HAP-1 (cell line): Measurements from ENCODE around the gene ARHGEF12.

Experiments used
- DNase-seq, 2 experiments: peaks; one replicate each; pipeline ENCODE4 v3.0.0-alpha.2; 2016 to 2020; ENCODE audit warnings: low spot score in 2 of 2
- H3K27me3 ChIP-seq: fragments of 250-450 bp; sonication (Bioruptor Pico); 2 replicates; pipeline ENCODE4 v1.5.1; 2020; ENCODE audit warnings: low read depth, mild to moderate bottlenecking, moderate library complexity
- H3K36me3 ChIP-seq: fragments of 250-450 bp; sonication (Bioruptor Pico); replicated peaks from 2 replicates; pipeline ENCODE4 v1.5.1; 2020; ENCODE audit warnings: mild to moderate bottlenecking
- H3K4me1 ChIP-seq: fragments of 250-450 bp; sonication (Bioruptor Pico); 2 replicates; pipeline ENCODE4 v1.5.1; 2020; ENCODE audit warnings: mild to moderate bottlenecking
- H3K4me3 ChIP-seq: fragments of 250-450 bp; sonication (Bioruptor Pico); 2 replicates; pipeline ENCODE4 v1.5.1; 2020; ENCODE audit warnings: mild to moderate bottlenecking, moderate library complexity
- H3K9me3 ChIP-seq: fragments of 250-450 bp; sonication (Bioruptor Pico); 2 replicates; pipeline ENCODE4 v1.5.1; 2020; ENCODE audit warnings: mild to moderate bottlenecking, moderate library complexity
- in situ Hi-C: fragments of 300-500 bp; cut with MboI; formaldehyde crosslinking; loops from 3 replicates; pipeline ENCODE4 v1.14.3; 2020; ENCODE audit warnings: low sequenced_read_pairs, inconsistent platforms, mixed read lengths

ARHGEF12 gene

GRCh38 chr11:120330045-120330444 is 6.2 kb upstream of the ARHGEF12 start:
- Histone ChIP-seq H3K4me1 (peaks cover 13% of the 10 kb centered on the region), H3K36me3 (peaks cover 15% of the 10 kb centered on the region), H3K4me3 (no peak overlapping the region), H3K27me3 (no peaks in the 10 kb centered on the region), H3K9me3 (no peaks in the 10 kb centered on the region)
- in situ Hi-C loops: no loop called here
- DNase-seq: no peak

- no peaks in the 10 kb centered on the region for H3K9me3 ChIP-seq
- peaks cover 15% of the 10 kb centered on the region for H3K36me3 ChIP-seq
- in situ Hi-C loops: no loop called here
- no peak for DNase-seq
- peaks cover 12% of the 10 kb centered on the region for H3K4me1 ChIP-seq
- no peaks in the 10 kb centered on the region for H3K27me3 ChIP-seq
- H3K4me3 ChIP-seq: no peak overlapping the region
Measured at GRCh38 chr11:120331301-120331996, 4.8 kb upstream of the ARHGEF12 start.

GRCh38 chr11:120332822-120333716 is 3.1 kb upstream of the ARHGEF12 start:
- peaks cover 4% of the 10 kb centered on the region; the same call in 1 of the 2 replicates for H3K4me1 ChIP-seq
- no peaks in the 10 kb centered on the region for H3K9me3 ChIP-seq
- H3K36me3 ChIP-seq: peaks cover 15% of the 10 kb centered on the region
- in situ Hi-C loops: no loop called here
- H3K27me3 ChIP-seq: no peaks in the 10 kb centered on the region
- no peak for DNase-seq
- H3K4me3 ChIP-seq: no peak overlapping the region

- H3K9me3 ChIP-seq: no peaks in the 10 kb centered on the region
- peaks cover 4% of the 10 kb centered on the region; the same call in 1 of the 2 replicates for H3K4me1 ChIP-seq
- H3K36me3 ChIP-seq: peaks cover 15% of the 10 kb centered on the region
- no peaks in the 10 kb centered on the region for H3K27me3 ChIP-seq
- DNase-seq: no peak
- H3K4me3 ChIP-seq: no peak overlapping the region
- in situ Hi-C loops: no loop called here
Measured at GRCh38 chr11:120333801-120334200, 2.4 kb upstream of the ARHGEF12 start.

- in situ Hi-C loops: no loop called here
- no peaks in the 10 kb centered on the region for H3K9me3 ChIP-seq
Measured at GRCh38 chr11:120334332-120334731, 1.9 kb upstream of the ARHGEF12 start.

GRCh38 chr11:120334894-120335462 is 1.2 kb upstream of the ARHGEF12 start:
- in situ Hi-C loops: no loop called here
- peak; percentile 72 to 81 for DNase-seq
- peaks cover 9% of the 10 kb centered on the region for H3K4me1 ChIP-seq

More at GRCh38 chr11:120334332-120334731, 1.9 kb upstream of the ARHGEF12 start:
- no peak for DNase-seq
- no peak overlapping the region for H3K4me3 ChIP-seq
- H3K4me1 ChIP-seq: peaks cover 4% of the 10 kb centered on the region; the same call in 1 of the 2 replicates
- peaks cover 15% of the 10 kb centered on the region for H3K36me3 ChIP-seq
- H3K27me3 ChIP-seq: no peaks in the 10 kb centered on the region

GRCh38 chr11:120335556-120335907 is 681 bp upstream of the ARHGEF12 start:
- H3K4me1 ChIP-seq: peaks cover 14% of the 10 kb centered on the region
- peak overlapping the region; percentile 64 for H3K4me3 ChIP-seq
- peaks cover 13% of the 10 kb centered on the region for H3K36me3 ChIP-seq
- H3K9me3 ChIP-seq: no peaks in the 10 kb centered on the region
- no peaks in the 10 kb centered on the region for H3K27me3 ChIP-seq
- in situ Hi-C loops: no loop called here
- DNase-seq: peak in 1 of 2 experiments; percentile 19

More at GRCh38 chr11:120334894-120335462, 1.2 kb upstream of the ARHGEF12 start:
- Histone ChIP-seq H3K4me3 (peak overlapping the region; percentile 64), H3K36me3 (peaks cover 15% of the 10 kb centered on the region), H3K27me3 (no peaks in the 10 kb centered on the region), H3K9me3 (no peaks in the 10 kb centered on the region)

- Histone ChIP-seq H3K36me3 (peaks cover 5% of the 10 kb centered on the region; the same call in 1 of the 2 replicates), H3K4me1 (peaks cover 15% of the 10 kb centered on the region), H3K27me3 (no peaks in the 10 kb centered on the region), H3K4me3 (peak overlapping the region; percentile 64), H3K9me3 (no peaks in the 10 kb centered on the region)
- in situ Hi-C loops: no loop called here
- peak in 1 of 2 experiments; percentile 57 for DNase-seq
Measured at GRCh38 chr11:120336641-120337354, 585 bp downstream of the ARHGEF12 start.

- Histone ChIP-seq H3K4me1 (peaks cover 15% of the 10 kb centered on the region), H3K27me3 (no peaks in the 10 kb centered on the region), H3K36me3 (peaks cover 5% of the 10 kb centered on the region; the same call in 1 of the 2 replicates), H3K4me3 (peak overlapping the region; percentile 64), H3K9me3 (no peaks in the 10 kb centered on the region)
- in situ Hi-C loops: no loop called here
- peak; percentile 62 for DNase-seq
Measured at GRCh38 chr11:120337355-120338106, 1.3 kb downstream of the ARHGEF12 start.

- Histone ChIP-seq H3K4me3 (peak overlapping the region; percentile 64), H3K4me1 (peaks cover 15% of the 10 kb centered on the region), H3K9me3 (no peaks in the 10 kb centered on the region), H3K36me3 (peaks cover 2% of the 10 kb centered on the region; the same call in 1 of the 2 replicates), H3K27me3 (no peaks in the 10 kb centered on the region)
- in situ Hi-C loops: no loop called here
- no peak for DNase-seq
Measured at GRCh38 chr11:120338107-120338933, 2.1 kb downstream of the ARHGEF12 start.

- no peaks in the 10 kb centered on the region; the same call in 1 of the 2 replicates for H3K36me3 ChIP-seq
- peaks cover 17% of the 10 kb centered on the region for H3K4me1 ChIP-seq
- no peaks in the 10 kb centered on the region for H3K9me3 ChIP-seq
- peak overlapping the region; percentile 64 for H3K4me3 ChIP-seq
- DNase-seq: peak; percentile 36 to 43
- in situ Hi-C loops: no loop called here
- H3K27me3 ChIP-seq: no peaks in the 10 kb centered on the region
Measured at GRCh38 chr11:120339394-120339890, 3.2 kb downstream of the ARHGEF12 start.

- Histone ChIP-seq H3K36me3 (no peaks in the 10 kb centered on the region), H3K9me3 (no peaks in the 10 kb centered on the region), H3K27me3 (no peaks in the 10 kb centered on the region), H3K4me3 (no peak overlapping the region), H3K4me1 (peaks cover 17% of the 10 kb centered on the region)
- DNase-seq: no peak
- in situ Hi-C loops: no loop called here
Measured at GRCh38 chr11:120340529-120340928, 4.3 kb downstream of the ARHGEF12 start.
